H9 (cell line): ENCODE data around the gene ALOX5. TPM values are rescaled to one million over a fixed set of nuclear protein-coding genes. Genes with fewer than 3 reads are reported as not detected.

Experiments
- DNase-seq: peaks from one replicate; pipeline ENCODE4 v3.0.0-alpha.2; 2017
- H2AFZ ChIP-seq: one replicate; pipeline ENCODE4 v1.6.1; 2013; ENCODE audit warnings: mild to moderate bottlenecking, low read length, control low read depth, moderate library complexity
- H2AK5ac ChIP-seq: 2 replicates; pipeline ENCODE4 v1.6.1; 2013; ENCODE audit warnings: low read length, control low read depth, mixed read lengths; ENCODE audit not compliant: insufficient read length
- H2BK120ac ChIP-seq: one replicate; pipeline ENCODE4 v1.6.1; 2013; ENCODE audit warnings: low read depth, mild to moderate bottlenecking, low read length, control low read depth, inconsistent platforms; ENCODE audit not compliant: poor library complexity, severe bottlenecking
- H2BK12ac ChIP-seq: 2 replicates; pipeline ENCODE4 v1.6.1; 2013; ENCODE audit warnings: low read length, control low read depth, mixed read lengths, low read depth; ENCODE audit not compliant: insufficient read length
- H2BK15ac ChIP-seq: 2 replicates; pipeline ENCODE4 v1.6.1; 2013; ENCODE audit warnings: low read depth, low read length, control low read depth
- H2BK20ac ChIP-seq: one replicate; pipeline ENCODE4 v1.6.1; 2013; ENCODE audit warnings: low read depth, mild to moderate bottlenecking, low read length, control low read depth, inconsistent platforms; ENCODE audit not compliant: poor library complexity, severe bottlenecking
- H2BK5ac ChIP-seq: 2 replicates; pipeline ENCODE4 v1.6.1; 2013; ENCODE audit warnings: low read length, control low read depth, mixed read lengths; ENCODE audit not compliant: insufficient read length
- H3K14ac ChIP-seq: 2 replicates; pipeline ENCODE4 v1.6.1; 2013; ENCODE audit warnings: low read length, control low read depth; ENCODE audit not compliant: insufficient read depth
- H3K18ac ChIP-seq: 2 replicates; pipeline ENCODE4 v1.6.1; 2013; ENCODE audit warnings: low read depth, mild to moderate bottlenecking, mixed read lengths, low read length, control low read depth; ENCODE audit not compliant: insufficient read length
- H3K23ac ChIP-seq: 2 replicates; pipeline ENCODE4 v1.6.1; 2013; ENCODE audit warnings: low read length, control low read depth, mixed read lengths, low read depth; ENCODE audit not compliant: insufficient read length
- H3K23me2 ChIP-seq: 2 replicates; pipeline ENCODE4 v1.6.1; 2013; ENCODE audit warnings: low read depth, mild to moderate bottlenecking, mixed read lengths, low read length, control low read depth; ENCODE audit not compliant: insufficient read length, poor library complexity, severe bottlenecking
- H3K27ac ChIP-seq: 2 replicates; pipeline ENCODE4 v1.5.1; 2013; ENCODE audit warnings: low read length, control low read depth, mixed read lengths, low read depth; ENCODE audit not compliant: insufficient read length
- H3K27me3 ChIP-seq: 2 replicates; pipeline ENCODE4 v1.6.1; 2013; ENCODE audit warnings: low read length, control low read depth, inconsistent platforms; ENCODE audit not compliant: insufficient read depth
- H3K4ac ChIP-seq: 2 replicates; pipeline ENCODE4 v1.6.1; 2013; ENCODE audit warnings: low read depth, mild to moderate bottlenecking, control low read depth, inconsistent platforms, low read length, moderate library complexity
- H3K4me1 ChIP-seq: 2 replicates; pipeline ENCODE4 v1.6.1; 2013; ENCODE audit warnings: low read length, control low read depth, inconsistent platforms; ENCODE audit not compliant: insufficient read depth
- H3K4me2 ChIP-seq: 2 replicates; pipeline ENCODE4 v1.6.1; 2013; ENCODE audit warnings: low read length, control low read depth, mixed read lengths; ENCODE audit not compliant: insufficient read length, insufficient read depth
- H3K56ac ChIP-seq: 2 replicates; pipeline ENCODE4 v1.6.1; 2013; ENCODE audit warnings: low read depth, mild to moderate bottlenecking, mixed read lengths, low read length, control low read depth; ENCODE audit not compliant: insufficient read length
- H3K79me1 ChIP-seq: 2 replicates; pipeline ENCODE4 v1.6.1; 2013; ENCODE audit warnings: low read depth, mild to moderate bottlenecking, moderate library complexity, low read length, control low read depth, inconsistent platforms; ENCODE audit not compliant: insufficient read depth, poor library complexity, severe bottlenecking
- H3K79me2 ChIP-seq: 2 replicates; pipeline ENCODE4 v1.6.1; 2013; ENCODE audit warnings: low read length, control low read depth, inconsistent platforms; ENCODE audit not compliant: insufficient read depth
- H3K9ac ChIP-seq: 2 replicates; pipeline ENCODE4 v1.6.1; 2013; ENCODE audit warnings: low read length, control low read depth, mixed read lengths; ENCODE audit not compliant: insufficient read length; ENCODE audit errors: extremely low read depth
- H3K9me3 ChIP-seq: one replicate; pipeline ENCODE4 v1.6.1; 2013; ENCODE audit warnings: low read depth, low read length, inconsistent platforms; ENCODE audit not compliant: control insufficient read depth
- H3T11ph ChIP-seq: one replicate; pipeline ENCODE4 v1.6.1; 2013; ENCODE audit warnings: mild to moderate bottlenecking, low read length, control low read depth, inconsistent platforms
- H4K20me1 ChIP-seq: one replicate; pipeline ENCODE4 v1.6.1; 2013; ENCODE audit not compliant: control insufficient read depth, insufficient read length, insufficient read depth
- H4K5ac ChIP-seq: 2 replicates; pipeline ENCODE4 v1.6.1; 2013; ENCODE audit warnings: low read depth, mild to moderate bottlenecking, mixed read lengths, low read length, control low read depth; ENCODE audit not compliant: insufficient read length
- H4K8ac ChIP-seq: replicated peaks from 2 replicates; pipeline ENCODE4 v1.6.1; 2013; ENCODE audit warnings: low read length, control low read depth, mixed read lengths, low read depth; ENCODE audit not compliant: insufficient read length
- H4K91ac ChIP-seq: 2 replicates; pipeline ENCODE4 v1.6.1; 2013; ENCODE audit warnings: low read depth, mild to moderate bottlenecking, moderate library complexity, mixed read lengths, low read length, control low read depth; ENCODE audit not compliant: insufficient read length
- H3K27ac Mint-ChIP-seq, 3 experiments: 2 replicates in 2 of 3; 3 replicates in 1 of 3; pipeline ENCODE4 v1.8.0; 2020 to 2021; ENCODE audit warnings: mixed read lengths in 3 of 3, mild to moderate bottlenecking in 1 of 3, moderate library complexity in 1 of 3
- H3K27me3 Mint-ChIP-seq: 2 replicates; pipeline ENCODE4 v1.8.0; 2021; ENCODE audit warnings: low read depth, mild to moderate bottlenecking, moderate library complexity, mixed read lengths
- H3K36me3 Mint-ChIP-seq, 3 experiments: 2 replicates in 2 of 3; 3 replicates in 1 of 3; pipeline ENCODE4 v1.8.0; 2020 to 2021; ENCODE audit warnings: low read depth in 3 of 3, mixed read lengths in 3 of 3; ENCODE audit not compliant: insufficient read depth in 1 of 3
- H3K4me1 Mint-ChIP-seq, 2 experiments: 2 replicates each; pipeline ENCODE4 v1.8.0; 2020; ENCODE audit warnings: mixed read lengths in 2 of 2
- H3K4me3 Mint-ChIP-seq, 2 experiments: 2 replicates in 1 of 2; 3 replicates in 1 of 2; pipeline ENCODE4 v1.8.0; 2020 to 2021; ENCODE audit warnings: mild to moderate bottlenecking in 2 of 2, mixed read lengths in 2 of 2, moderate library complexity in 1 of 2
- H3K9me3 Mint-ChIP-seq, 2 experiments: 2 replicates in 1 of 2; 3 replicates in 1 of 2; pipeline ENCODE4 v1.8.0; 2020; ENCODE audit warnings: mild to moderate bottlenecking in 2 of 2, mixed read lengths in 2 of 2, moderate library complexity in 1 of 2
- CTCF ChIP-seq: fragments of 200-600 bp; sonication (generic); conservative IDR thresholded peaks from 3 replicates; pipeline ENCODE4 v1.8.0; 2021; ENCODE audit warnings: antibody characterized with exemption, mild to moderate bottlenecking
- WGBS: extraction: QIAGEN DNeasy Blood & Tissue Kit; methylation state at CpG from one replicate; pipeline ENCODE4 v1.1.7; 2013; ENCODE audit warnings: missing lambda C conversion rate, low lambda C conversion rate, mixed read lengths; ENCODE audit not compliant: insufficient read length; ENCODE audit errors: extremely low coverage; 5-methylcytosine and 5-hydroxymethylcytosine counted together
- total RNA-seq: library from RNA; stranded (reverse); gene quantifications from 2 replicates; pipeline ENCODE4 v1.2.1, GENCODE V29; 2021

The ALOX5 gene
- total RNA-seq, 1 experiment from 2014 or later, result 3.7 TPM

GRCh38 chr10:45410489-45410806, 36.4 kb downstream of the ALOX5 start:
- Mint-ChIP-seq H3K4me3 (no peak overlapping the region), H3K36me3 (peaks cover 0 to 2% (median 2%) of the 10 kb centered on the region in 3 experiments; a peak in 2 of 7 replicates), H3K4me1 (peaks cover 38 to 40% of the 10 kb centered on the region in 2 experiments), H3K9me3 (peaks cover 0 to 6% of the 10 kb centered on the region in 2 experiments; a peak in 2 of 5 replicates), H3K27ac (no peak overlapping the region; a peak in 2 of 7 replicates), H3K27me3 (peaks cover 6% of the 10 kb centered on the region)
- H2BK5ac ChIP-seq, result no peak overlapping the region
- no peaks in the 10 kb centered on the region for H3K9me3 ChIP-seq
- no peak overlapping the region for H2BK120ac ChIP-seq
- H4K20me1 ChIP-seq, result no peaks in the 10 kb centered on the region
- H4K8ac ChIP-seq, result no peak overlapping the region
- no peak overlapping the region for H2AK5ac ChIP-seq
- H3K4me2 ChIP-seq, result no peak overlapping the region
- no peaks in the 10 kb centered on the region for H3K23me2 ChIP-seq
- TF ChIP-seq CTCF, result no peak
- H3K9ac ChIP-seq, result no peak overlapping the region
- no peak overlapping the region for H3K27ac ChIP-seq
- peaks cover 6% of the 10 kb centered on the region; the same call in 1 of the 2 replicates for H3K4me1 ChIP-seq
- no peak overlapping the region for H2AFZ ChIP-seq
- no peak overlapping the region for H3K14ac ChIP-seq
- H3K79me2 ChIP-seq, result no peaks in the 10 kb centered on the region
- no peak overlapping the region for H2BK15ac ChIP-seq
- H3K27me3 ChIP-seq, result no peaks in the 10 kb centered on the region
- H3K23ac ChIP-seq, result no peak overlapping the region
- no peak overlapping the region for H3K56ac ChIP-seq
- H3K79me1 ChIP-seq, result no peaks in the 10 kb centered on the region
- no peak overlapping the region for H4K5ac ChIP-seq
- H2BK12ac ChIP-seq, result no peak overlapping the region
- no peak for DNase-seq
- no peak overlapping the region for H3T11ph ChIP-seq
- H3K4ac ChIP-seq, result no peak overlapping the region
- no peak overlapping the region for H4K91ac ChIP-seq
- H3K18ac ChIP-seq, result no peak overlapping the region
- no CpG with 5 or more reads among the region's 2 CpGs for WGBS
- no peak overlapping the region for H2BK20ac ChIP-seq
